Activated T-cell treated with anti-CD3 and anti-CD28 coated beads for 24 hours (primary cell): ENCODE measurements around the gene ADGRD1.
"Not testable (repeated sequence)": the region's sequence is repeated elsewhere in the genome, so short reads cannot be mapped to it uniquely, and the experiment has no call there.

Experiments used
- DNase-seq: peaks from one replicate; pipeline ENCODE4 v3.0.0-alpha.2; 2020; ENCODE audit warnings: low read depth

The ADGRD1 gene

DNA sequence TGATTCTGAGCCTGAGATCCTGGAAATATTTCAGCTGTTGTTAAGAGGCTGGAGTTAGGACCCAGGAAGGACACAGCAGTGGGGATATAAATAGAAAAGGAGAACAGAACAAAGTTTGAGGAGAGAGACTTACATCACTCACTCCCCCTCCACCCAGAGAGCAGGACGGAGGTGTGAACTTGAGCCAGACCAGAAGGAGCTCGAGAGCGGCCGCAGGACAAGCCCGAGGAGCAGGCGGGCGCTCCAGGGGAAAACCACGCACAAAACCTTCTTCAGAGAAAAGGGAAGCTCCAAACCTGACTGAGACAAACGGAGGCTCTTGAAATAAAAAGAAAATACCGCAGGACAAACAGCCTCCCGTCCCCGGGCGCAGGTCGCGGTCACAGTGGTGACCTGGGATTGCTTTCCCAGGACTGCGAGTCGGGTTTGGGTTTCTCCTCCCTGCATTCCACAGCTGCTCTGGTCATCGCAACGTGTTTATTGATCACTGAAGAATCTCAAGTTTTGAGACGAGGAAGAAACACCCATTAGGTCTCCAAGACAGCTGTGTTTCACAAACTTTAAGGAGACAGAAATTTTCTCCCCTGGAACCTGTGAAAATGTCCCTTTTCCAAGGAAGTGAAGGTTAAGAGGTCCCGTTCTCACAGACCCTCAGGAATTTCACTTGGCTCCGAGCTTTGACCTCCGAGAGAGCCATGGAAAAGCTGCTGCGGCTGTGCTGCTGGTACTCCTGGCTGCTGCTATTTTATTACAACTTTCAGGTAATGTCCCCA is at the start of gene ADGRD1:
Gene ADGRD1 (plus strand): TSS at position 137 of the 773 bp plus-strand sequence. CDS start 559 bp downstream, at position 696.
- DNase-seq, result no peak

- DNase-seq, result no peak
Measured at GRCh38 chr12:130904064-130904463, 49.6 kb upstream of the ADGRD1 start.

DNA sequence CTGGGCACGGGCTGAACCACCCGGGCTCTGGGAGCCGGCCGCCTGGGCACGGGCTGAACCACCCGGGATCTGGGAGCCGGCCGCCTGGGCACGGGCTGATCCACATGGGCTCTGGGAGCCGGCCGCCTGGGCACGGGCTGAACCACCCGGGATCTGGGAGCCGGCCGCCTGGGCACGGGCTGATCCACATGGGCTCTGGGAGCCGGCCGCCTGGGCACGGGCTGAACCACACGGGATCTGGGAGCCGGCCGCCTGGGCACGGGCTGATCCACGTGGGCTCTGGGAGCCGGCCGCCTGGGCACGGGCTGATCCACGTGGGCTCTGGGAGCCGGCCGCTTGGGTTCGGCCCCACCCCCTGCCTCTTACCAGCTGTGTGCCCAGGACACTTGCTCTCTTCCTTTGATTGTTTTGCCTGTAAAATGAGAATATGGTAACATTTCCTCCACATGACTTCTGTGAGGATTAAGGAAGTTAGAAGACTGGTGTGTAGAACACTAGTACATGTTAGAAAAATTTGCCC is 48.7 kb upstream of the ADGRD1 start:
- DNase-seq, result not testable (repeated sequence)

GRCh38 chr12:130909111-130909510 is 44.6 kb upstream of the ADGRD1 start:
- DNase-seq, result no peak

- no peak for DNase-seq
Measured at GRCh38 chr12:130911193-130911592, 42.5 kb upstream of the ADGRD1 start.

DNA sequence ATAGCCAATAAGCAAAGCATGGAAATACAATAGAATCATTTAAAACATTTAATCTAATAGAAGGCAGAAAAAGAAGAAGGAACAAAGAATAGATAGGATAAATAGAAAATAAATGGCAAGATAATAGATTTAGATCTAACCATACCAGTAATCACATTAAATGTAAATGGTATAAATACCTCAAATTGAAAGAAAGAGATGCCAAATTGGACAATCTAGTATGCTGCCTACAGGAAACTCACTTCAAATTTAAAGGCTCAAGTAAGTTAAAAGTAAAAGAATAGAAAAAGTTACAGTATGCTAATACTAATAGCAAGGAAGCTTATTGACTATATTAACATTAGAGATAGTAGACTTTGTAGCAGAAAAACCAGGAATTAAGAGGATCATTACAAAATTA is 41.8 kb upstream of the ADGRD1 start:
- DNase-seq, result no peak

DNA sequence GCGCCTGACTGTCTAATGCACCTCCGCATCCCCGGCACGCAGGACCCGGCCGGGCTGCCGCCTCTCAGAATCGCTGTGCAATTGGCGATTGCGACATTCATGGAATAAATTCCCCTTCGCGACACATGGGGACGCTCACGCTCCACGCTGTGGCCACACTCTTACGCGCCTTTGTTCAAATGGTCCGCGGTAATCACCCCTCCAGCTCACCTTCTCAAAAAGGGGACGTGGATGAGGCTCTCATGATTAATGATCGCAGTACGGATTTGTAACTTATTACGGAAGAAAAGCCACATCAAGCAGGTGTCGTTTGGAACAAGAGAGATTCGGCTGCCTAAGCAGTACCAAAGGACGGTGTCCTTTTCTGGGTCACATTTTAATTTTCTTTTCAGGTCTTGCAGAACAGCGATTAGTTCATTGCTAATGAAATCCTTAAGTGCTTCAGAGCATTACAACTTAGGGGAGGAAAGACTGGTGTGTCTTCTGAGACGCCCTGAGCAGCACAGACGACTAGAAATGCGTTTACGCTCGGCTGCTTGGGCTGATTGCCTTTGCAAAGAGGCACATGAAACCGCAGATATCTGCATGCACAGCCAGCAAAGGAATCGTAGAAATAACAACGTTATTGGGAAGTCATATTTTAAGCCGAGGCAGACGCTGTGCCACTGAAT is 37.3 kb upstream of the ADGRD1 start:
- DNase-seq, result no peak

- no peak for DNase-seq
Measured at GRCh38 chr12:130917607-130918006, 36.1 kb upstream of the ADGRD1 start.

DNA sequence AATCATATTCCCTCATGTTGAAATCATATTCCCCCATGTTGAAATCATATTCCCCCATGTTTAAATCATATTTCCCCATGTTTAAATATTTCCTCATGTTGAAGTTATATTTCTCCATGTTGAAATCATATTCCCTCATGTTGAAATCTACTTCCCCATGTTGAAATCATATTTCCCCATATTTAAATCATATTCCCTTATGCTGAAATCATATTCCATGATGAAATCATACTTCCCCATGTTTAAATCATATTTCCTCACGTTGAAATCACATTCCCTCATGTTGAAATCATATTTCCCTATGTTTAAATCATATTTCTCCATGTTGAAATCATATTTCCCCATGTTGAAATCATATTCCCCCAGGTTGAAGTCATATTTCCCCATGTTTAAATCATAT is 34.6 kb upstream of the ADGRD1 start:
- DNase-seq, result no peak

GRCh38 chr12:130920119-130920703 is 33.5 kb upstream of the ADGRD1 start:
- no peak for DNase-seq

DNA sequence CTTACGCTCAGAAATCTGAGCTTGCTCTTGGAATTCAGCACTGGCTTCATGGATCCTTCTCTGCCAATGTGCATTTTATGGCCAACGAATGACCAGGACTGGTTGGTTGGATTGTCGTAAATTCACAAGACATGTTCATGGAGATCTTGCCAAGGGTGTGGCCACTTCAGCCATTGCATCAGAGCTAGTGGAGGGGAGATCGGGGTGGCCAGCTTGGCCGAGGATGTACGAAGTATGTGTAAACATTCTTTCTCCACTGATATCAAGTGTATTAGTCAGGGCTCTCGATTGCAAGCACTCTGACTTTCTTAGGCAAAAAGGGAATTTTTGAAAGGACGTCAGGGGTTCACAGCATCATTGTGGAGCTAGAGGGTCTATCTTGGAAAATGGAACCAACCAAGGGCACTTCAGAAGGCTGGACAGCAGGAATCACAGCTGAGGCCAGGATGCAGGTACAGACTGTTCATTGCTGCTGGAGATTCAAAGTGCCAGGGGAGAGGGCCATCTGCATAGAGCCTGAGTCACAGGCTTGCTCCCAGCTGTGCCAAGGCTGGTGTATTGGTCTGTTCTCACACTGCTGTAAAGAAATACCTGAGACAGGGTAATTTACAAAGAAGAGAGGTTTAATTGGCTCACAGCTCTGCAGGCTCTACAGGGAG is 32.9 kb upstream of the ADGRD1 start:
- no peak for DNase-seq

DNA sequence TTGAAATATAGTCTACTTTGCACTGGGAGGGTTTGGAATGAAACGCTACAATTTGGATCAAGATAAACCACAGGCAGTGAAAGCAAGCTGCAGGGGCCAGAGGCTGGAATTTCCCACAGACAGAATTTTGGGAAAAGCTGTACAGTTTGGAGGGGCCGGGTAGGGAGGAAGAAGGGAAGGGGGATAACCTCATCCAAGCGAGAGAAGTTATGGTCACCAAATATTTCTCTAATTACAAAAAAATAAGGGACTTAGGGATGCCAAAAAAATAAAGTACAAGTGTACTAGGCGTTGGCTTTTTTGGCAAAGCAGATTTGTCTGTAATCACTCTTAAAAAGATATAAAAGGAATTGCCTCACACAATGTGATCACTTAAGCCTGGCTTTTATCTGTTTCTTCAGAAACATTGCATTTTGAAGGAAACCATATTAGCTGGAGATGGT is 31.2 kb upstream of the ADGRD1 start:
- DNase-seq, result no peak

GRCh38 chr12:130924966-130925665 is 28.6 kb upstream of the ADGRD1 start:
- DNase-seq, result no peak

GRCh38 chr12:130925666-130926015 is 28.1 kb upstream of the ADGRD1 start:
- no peak for DNase-seq

- DNase-seq, result no peak
Measured at GRCh38 chr12:130929363-130929762, 24.3 kb upstream of the ADGRD1 start.

GRCh38 chr12:130932061-130932930 is 21.4 kb upstream of the ADGRD1 start:
- DNase-seq, result no peak

DNA sequence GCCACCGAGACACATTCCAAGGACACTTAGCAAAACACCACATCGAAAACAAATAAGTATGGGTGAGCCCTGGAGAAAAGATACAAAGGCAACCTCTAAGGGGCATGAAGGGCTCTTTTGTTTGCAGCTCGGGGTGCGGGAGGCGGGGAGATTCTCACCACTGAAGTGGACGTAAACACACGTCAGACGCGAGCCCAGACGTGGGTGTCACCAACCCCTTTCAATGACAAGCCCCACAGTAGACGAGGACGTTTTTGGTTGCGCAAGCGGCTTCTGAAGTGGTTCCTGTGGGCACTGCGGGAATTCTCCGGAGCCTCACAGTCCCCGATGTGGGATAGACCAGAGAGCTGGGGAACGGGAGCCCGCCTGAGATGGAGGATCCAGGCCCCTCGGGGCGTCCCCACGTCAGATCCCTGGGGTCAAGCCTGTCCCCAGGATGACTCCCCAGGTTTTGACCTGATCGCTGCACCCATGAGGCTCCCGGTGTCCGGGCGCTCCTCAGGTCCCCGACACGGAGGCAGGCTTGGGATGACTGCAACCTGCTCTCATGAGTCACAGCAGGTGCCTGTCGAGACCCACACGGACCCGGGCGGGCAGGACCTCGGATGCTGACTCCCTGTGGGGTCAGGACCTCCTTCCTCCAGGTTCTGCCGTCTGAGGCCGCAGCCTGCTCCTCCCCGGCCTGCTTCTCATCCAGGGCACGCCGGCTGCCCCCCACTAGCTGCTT is 20.3 kb upstream of the ADGRD1 start:
- no peak for DNase-seq

- no peak for DNase-seq
Measured at GRCh38 chr12:130934753-130935152, 19.0 kb upstream of the ADGRD1 start.

DNA sequence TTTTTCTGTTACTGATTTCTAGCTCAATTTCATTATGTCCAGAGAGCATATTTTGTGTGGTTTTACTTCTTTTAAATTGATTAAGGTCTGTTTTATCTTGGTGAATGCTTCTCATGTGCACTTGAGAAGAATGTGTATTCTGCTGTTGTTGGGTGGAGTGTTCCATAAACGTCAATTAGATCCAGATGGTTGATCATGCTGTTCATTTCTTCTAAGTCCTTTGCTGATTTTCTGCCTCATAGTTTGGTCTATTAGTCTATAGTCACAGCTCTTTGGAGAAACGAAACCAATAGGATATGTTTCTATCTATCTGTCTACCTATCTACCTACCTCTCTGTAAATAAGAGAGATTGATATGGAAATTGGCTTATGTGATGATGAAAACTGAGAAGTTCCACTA is 17.1 kb upstream of the ADGRD1 start:
- no peak for DNase-seq

GRCh38 chr12:130937063-130937462 is 16.6 kb upstream of the ADGRD1 start:
- DNase-seq, result no peak
